T-helper 2 cell treated with Interferon-gamma antibody and Interleukin-4, amounts not matched to agents 5 μg/mL and 100 μg/mL, for 36 hours (primary cell): ENCODE data around the gene EIF4G3.
"Not testable (repeated sequence)": the region's sequence is repeated elsewhere in the genome, so short reads cannot be mapped to it uniquely, and the experiment has no call there.

ENCODE experiments used
- DNase-seq: peaks from one replicate; pipeline ENCODE4 v3.0.0; 2021; ENCODE audit warnings: low spot score
- H3K27ac Mint-ChIP-seq: one replicate; pipeline ENCODE4 v1.8.0; 2021; ENCODE audit warnings: mild to moderate bottlenecking, mixed read lengths
- H3K27me3 Mint-ChIP-seq: one replicate; pipeline ENCODE4 v1.8.0; 2021; ENCODE audit warnings: low read depth, mixed read lengths
- H3K36me3 Mint-ChIP-seq: one replicate; pipeline ENCODE4 v1.8.0; 2021; ENCODE audit warnings: low read depth, mixed read lengths
- H3K4me1 Mint-ChIP-seq: one replicate; pipeline ENCODE4 v1.8.0; 2021; ENCODE audit warnings: low read depth, mixed read lengths
- H3K4me3 Mint-ChIP-seq: one replicate; pipeline ENCODE4 v1.8.0; 2022; ENCODE audit warnings: mild to moderate bottlenecking, moderate library complexity, mixed read lengths
- H3K9me3 Mint-ChIP-seq: one replicate; pipeline ENCODE4 v1.8.0; 2021; ENCODE audit warnings: mixed read lengths

EIF4G3 gene, protein sequence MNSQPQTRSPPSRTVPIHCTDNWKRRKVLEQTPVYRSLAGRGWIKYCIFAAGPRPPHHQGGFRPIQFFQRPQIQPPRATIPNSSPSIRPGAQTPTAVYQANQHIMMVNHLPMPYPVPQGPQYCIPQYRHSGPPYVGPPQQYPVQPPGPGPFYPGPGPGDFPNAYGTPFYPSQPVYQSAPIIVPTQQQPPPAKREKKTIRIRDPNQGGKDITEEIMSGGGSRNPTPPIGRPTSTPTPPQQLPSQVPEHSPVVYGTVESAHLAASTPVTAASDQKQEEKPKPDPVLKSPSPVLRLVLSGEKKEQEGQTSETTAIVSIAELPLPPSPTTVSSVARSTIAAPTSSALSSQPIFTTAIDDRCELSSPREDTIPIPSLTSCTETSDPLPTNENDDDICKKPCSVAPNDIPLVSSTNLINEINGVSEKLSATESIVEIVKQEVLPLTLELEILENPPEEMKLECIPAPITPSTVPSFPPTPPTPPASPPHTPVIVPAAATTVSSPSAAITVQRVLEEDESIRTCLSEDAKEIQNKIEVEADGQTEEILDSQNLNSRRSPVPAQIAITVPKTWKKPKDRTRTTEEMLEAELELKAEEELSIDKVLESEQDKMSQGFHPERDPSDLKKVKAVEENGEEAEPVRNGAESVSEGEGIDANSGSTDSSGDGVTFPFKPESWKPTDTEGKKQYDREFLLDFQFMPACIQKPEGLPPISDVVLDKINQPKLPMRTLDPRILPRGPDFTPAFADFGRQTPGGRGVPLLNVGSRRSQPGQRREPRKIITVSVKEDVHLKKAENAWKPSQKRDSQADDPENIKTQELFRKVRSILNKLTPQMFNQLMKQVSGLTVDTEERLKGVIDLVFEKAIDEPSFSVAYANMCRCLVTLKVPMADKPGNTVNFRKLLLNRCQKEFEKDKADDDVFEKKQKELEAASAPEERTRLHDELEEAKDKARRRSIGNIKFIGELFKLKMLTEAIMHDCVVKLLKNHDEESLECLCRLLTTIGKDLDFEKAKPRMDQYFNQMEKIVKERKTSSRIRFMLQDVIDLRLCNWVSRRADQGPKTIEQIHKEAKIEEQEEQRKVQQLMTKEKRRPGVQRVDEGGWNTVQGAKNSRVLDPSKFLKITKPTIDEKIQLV (N-terminal part only)

DNA sequence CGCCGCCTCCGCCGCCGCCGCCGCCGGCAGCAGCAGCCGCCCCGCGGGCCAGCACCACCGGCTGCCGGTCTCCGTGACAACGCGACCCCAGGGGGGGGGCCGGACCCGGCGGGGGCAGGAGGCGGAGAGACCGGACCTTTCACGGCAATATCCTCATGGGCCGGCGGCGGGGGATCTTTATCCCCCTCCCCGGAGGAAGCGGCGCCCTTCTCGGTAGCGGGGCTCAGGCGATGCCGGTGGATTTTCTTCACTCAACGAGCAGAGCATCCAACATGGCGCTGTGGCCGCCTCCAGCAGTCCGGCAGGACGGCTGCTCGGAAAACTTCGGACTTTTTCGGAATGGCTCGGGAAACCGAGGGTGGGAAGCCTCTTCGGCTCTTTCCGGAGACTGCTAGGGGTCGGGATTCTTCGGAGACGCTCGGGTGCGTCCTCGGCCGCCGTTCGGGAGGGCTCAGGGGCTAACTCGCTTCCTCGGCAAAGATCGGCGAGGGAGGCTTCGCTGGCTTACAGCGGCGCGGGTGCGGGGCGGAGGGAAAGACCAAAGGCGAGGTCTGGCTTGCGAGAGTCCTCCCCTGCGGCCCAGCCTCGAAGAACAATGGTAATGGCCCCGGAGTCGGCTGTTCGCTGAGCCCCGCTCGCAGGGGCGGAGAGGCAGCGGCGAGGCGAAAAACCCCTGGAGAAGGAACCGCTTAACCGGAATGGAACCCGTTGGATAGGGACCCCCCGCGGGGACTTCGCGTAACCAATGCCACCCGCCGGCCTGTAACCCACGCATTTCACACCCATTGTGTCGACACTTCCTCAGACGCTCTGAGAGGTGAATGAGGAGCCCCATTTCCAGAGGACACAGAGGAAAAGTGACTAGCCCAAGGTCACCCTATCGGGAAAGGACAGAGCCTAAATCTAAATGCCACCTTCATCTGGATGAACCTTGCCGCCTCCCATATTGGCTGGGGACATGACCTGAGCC is at the start of gene EIF4G3:
EIF4G3 (minus strand) TSS at position 312 of the 970 bp plus-strand sequence. CDS start 174,155 bp downstream, outside the sequence.
- DNase-seq, result peak; percentile 97
- H3K36me3 Mint-ChIP-seq, result peaks cover 10% of the 10 kb centered on the region
- peak within 1 kb of the TSS; percentile 85 for H3K4me3 Mint-ChIP-seq
- peaks cover 3% of the 10 kb centered on the region for H3K27me3 Mint-ChIP-seq
- peak within 1 kb of the TSS; percentile 92 for H3K27ac Mint-ChIP-seq
- no peaks in the 10 kb centered on the region for H3K9me3 Mint-ChIP-seq
- H3K4me1 Mint-ChIP-seq, result peaks cover 28% of the 10 kb centered on the region

DNA sequence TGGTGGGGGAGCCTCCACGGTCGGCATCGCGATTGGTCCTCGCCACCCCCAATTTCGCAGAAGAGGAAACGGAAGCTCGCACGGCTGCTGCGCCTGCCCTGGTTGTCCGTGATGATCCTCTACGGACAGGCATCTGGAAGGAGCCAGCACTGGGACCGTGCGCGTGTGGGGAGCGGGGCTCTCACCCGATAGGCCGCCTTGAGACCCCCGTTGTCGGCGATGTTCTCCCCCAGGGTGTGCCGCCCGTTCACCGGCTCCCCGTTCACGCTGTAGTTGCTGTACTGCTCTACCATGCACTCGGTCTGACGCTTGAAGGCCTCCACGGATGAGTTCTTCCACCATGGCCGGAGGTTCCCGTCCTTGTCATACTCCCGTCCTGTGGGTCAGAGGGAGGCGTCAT is 48.4 kb upstream of the EIF4G3 start:
- Mint-ChIP-seq H3K36me3 (peaks cover 18% of the 10 kb centered on the region), H3K9me3 (no peaks in the 10 kb centered on the region), H3K27ac (no peak overlapping the region), H3K27me3 (no peaks in the 10 kb centered on the region), H3K4me1 (no peaks in the 10 kb centered on the region), H3K4me3 (no peak overlapping the region)
- DNase-seq, result no peak

DNA sequence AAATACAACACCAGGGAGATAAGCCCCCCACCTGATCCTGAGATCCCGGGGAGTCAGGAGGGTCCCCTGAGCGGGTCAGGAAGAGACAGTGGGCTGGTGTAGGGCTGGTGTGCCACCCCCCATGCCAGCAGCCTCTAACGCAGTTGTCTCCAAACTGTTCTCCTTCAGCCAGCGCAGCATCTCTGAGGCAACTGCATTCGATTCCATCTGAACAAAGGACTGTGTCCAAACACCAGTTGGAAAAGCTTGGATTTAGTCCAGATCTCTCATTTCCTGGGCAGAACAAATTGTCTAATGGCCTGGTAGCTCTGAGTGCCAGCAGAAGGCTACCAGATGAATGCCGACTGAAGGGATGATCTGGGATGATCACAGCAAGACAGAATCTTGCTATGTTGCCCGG is 44.1 kb upstream of the EIF4G3 start:
- Mint-ChIP-seq H3K27ac (no peak overlapping the region), H3K27me3 (no peaks in the 10 kb centered on the region), H3K9me3 (no peaks in the 10 kb centered on the region), H3K4me3 (no peak overlapping the region), H3K4me1 (peaks cover 2% of the 10 kb centered on the region), H3K36me3 (peaks cover 12% of the 10 kb centered on the region)
- DNase-seq, result no peak

DNA sequence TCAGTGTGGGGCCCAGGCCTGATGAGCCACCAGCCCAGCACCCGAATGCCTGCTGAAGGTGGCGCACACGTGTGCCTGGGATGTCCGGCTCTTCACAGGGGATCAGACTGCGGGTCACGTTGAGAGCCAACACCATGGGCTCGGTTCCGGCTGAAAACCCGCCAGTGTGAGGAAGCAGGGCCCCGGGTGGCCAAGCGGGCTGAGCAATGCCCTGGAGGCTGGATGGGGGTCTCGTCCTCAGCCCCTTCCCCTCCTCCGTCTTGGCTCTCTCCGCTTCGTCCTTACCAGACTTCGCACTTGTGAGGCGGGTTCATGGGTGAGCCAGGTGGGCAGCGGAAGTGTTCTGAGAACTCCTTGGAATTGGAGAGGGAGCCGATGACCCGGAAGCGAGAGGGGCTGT is 43.0 kb upstream of the EIF4G3 start:
- Mint-ChIP-seq H3K4me1 (peaks cover 2% of the 10 kb centered on the region), H3K27me3 (no peaks in the 10 kb centered on the region), H3K36me3 (peaks cover 9% of the 10 kb centered on the region), H3K4me3 (no peak overlapping the region), H3K27ac (no peak overlapping the region), H3K9me3 (no peaks in the 10 kb centered on the region)
- no peak for DNase-seq

DNA sequence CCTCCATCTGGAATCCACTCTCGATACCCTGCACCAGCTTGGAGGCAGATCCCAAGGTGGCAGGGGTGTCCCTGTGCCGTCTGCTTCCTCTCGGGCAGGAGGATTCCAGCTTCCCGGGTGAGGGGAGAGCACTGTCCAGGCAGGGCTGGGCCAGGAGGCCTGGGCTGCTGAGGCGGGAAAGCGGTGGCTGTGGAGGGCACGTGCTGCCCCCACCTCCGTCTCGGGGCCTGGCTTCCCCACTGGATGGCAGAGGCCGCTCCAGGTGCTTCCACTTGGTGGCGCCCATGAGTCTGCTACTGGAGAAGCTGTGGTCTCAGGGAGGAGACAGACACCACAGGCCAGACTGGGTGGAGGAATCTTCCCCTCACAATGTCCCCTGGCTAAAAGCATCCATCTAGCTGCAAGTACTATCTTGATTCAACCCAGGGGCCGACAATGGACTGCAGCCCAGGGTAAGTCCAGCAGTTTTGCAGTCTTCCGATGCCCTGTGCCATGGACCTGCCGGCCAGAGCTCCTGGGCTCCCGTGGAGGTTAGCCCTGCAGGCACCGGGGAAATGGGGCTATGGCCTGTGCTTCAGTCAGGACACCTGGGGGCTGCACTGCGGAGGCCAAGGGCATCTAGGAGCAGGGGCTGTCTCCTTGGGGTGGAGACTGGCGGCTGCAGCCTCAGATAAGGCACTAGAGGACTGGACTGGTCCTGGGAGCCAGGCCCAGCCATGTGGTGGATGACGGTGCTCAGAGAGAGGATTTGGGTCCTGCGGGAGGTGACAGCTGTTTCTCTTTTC is 41.3 kb upstream of the EIF4G3 start:
- no peak for DNase-seq
- peaks cover 2% of the 10 kb centered on the region for H3K4me1 Mint-ChIP-seq
- H3K27me3 Mint-ChIP-seq, result no peaks in the 10 kb centered on the region
- H3K36me3 Mint-ChIP-seq, result peaks cover 6% of the 10 kb centered on the region
- H3K9me3 Mint-ChIP-seq, result no peaks in the 10 kb centered on the region
- H3K27ac Mint-ChIP-seq, result no peak overlapping the region
- H3K4me3 Mint-ChIP-seq, result no peak overlapping the region

DNA sequence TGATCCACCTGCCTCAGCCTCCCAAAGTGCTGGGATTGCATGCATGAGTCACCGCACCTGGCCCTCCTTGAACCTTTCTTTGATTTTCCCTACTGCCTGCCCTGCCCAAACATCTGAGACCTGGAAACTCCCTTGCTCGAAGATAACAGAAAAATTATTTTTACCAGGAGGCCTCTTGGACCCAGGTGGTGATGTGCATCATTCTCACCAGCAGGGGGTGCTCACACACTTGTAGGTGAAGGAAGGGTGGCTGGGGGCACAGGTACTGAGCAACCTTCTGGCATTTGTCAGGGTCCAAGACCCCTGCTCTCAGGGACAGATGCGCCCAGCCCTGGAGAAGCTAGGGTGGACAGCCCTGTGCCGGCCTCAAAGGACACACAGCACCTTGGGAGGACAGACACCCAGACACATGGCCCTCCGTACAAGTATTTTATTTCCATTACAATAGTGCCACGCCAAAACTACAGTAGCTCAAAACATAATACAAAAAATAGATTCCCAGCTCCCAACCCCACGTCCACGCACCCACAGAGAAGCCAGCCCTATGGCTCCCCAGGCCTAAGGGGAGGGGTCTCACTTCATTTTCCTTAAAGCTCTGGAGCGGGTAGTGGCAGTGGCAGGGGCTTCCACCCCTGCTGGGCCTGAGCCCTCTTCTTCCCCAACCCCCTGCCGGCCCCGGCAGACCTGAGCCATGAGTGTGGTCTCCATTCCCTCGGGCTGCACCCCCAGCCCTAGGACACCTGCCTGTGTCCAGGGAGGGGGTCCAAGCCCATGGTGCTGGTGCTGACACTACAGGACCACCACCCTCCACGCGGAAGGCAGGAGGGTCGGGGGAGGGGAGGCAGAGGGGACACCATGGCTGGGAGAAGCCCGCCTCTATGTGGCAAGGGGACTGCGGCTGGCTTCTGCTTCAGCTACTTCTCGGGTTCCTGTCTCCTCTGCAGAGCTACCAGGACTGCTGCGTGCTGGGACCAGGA is 40.4 kb upstream of the EIF4G3 start:
- peak; percentile 41 for DNase-seq
- Mint-ChIP-seq H3K36me3 (peaks cover 6% of the 10 kb centered on the region), H3K27ac (no peak overlapping the region), H3K4me3 (no peak overlapping the region), H3K27me3 (peaks cover 2% of the 10 kb centered on the region), H3K4me1 (peaks cover 2% of the 10 kb centered on the region), H3K9me3 (no peaks in the 10 kb centered on the region)

DNA sequence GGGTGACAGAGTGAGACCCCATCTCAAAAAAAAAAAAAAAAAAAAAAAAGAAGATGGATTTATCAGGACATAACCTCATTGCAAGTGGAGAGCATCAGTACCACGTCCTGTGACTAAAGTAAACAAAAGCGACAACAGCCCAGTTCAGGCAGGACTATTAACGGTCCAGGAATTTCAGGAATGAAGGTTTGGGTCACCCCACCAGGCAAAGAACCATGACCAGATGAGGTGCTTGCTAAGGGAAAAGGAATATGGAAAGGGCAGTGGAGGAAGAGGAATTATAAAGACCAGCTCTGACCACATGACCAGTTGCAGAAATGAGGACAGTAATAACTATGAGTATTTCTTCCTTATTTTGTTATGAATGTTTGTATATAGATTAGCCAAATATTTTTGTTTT is 35.4 kb upstream of the EIF4G3 start:
- peaks cover 2% of the 10 kb centered on the region for H3K4me1 Mint-ChIP-seq
- peaks cover 9% of the 10 kb centered on the region for H3K27me3 Mint-ChIP-seq
- H3K36me3 Mint-ChIP-seq, result no peaks in the 10 kb centered on the region
- H3K4me3 Mint-ChIP-seq, result no peak overlapping the region
- DNase-seq, result no peak
- H3K9me3 Mint-ChIP-seq, result no peaks in the 10 kb centered on the region
- no peak overlapping the region for H3K27ac Mint-ChIP-seq

DNA sequence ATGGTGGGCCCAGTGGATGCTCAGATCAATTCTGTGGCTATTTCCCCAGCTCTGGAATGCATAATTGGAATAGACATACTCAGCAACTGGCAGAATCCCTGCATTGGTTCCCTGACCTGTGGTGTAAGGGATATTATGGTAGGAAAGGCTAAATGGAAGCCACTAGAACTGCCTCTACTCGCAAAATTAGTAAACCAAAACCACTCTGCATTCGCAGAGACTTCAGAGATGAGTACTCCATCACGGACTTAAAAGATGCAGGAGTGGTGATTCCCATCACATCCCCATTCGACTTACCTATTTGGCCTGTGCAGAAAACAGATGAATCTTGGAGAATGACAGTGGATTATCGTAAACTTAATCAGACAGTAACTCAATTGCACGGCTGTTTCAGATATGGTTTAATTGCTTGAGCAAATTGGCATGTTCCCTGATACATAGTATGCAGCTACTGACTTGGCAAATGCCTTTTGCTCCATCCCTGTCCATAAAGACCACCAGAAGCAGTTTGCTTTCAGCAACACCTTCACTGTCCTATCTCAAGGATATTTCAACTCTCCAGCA is 31.5 kb upstream of the EIF4G3 start:
- H3K27me3 Mint-ChIP-seq, H3K36me3 Mint-ChIP-seq, H3K9me3 Mint-ChIP-seq, H3K27ac Mint-ChIP-seq, H3K4me3 Mint-ChIP-seq, DNase-seq, H3K4me1 Mint-ChIP-seq: not testable (repeated sequence)

DNA sequence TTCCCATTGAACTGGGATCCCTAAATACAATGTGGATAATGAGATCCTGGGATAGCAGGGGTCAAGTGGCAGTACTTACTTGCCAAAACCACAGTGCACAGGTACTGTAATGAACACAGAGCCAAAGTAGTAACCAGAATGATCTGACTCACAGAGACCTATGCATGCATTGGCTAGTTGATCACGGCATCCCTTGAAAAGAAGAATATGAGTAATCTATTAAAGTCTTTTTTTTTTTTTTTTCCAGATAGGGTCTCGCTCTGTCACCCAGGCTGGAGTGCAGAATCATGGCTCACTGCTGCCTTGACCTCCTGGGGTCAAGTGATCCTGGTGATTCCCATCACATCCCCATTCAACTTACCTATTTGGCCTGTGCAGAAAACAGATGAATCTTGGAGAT is 29.4 kb upstream of the EIF4G3 start:
- no peaks in the 10 kb centered on the region for H3K9me3 Mint-ChIP-seq
- DNase-seq, result no peak
- H3K27me3 Mint-ChIP-seq, result peaks cover 3% of the 10 kb centered on the region
- no peaks in the 10 kb centered on the region for H3K36me3 Mint-ChIP-seq
- H3K4me1 Mint-ChIP-seq, result no peaks in the 10 kb centered on the region
- no peak overlapping the region for H3K27ac Mint-ChIP-seq
- no peak overlapping the region for H3K4me3 Mint-ChIP-seq

DNA sequence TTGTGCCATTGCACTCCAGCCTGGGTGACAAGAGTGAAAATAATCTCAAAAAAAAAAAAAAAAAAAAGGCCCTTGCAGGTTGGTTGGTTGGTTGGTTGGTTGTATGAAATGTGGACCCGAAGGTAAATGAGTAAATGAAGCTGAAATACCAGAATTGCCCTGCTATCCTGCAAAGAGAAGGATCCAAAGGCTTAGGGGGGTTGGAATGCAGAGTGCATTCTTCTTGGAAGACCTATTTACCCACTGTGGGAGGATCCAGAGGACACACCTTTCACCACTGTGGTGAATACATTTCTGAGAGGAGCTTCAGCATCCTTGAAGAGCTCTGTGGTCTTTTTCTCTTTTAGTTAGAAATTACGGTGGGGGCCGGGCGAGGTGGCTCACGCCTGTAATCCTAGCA is 28.7 kb upstream of the EIF4G3 start:
- Mint-ChIP-seq H3K4me1 (no peaks in the 10 kb centered on the region), H3K27me3 (peaks cover 2% of the 10 kb centered on the region), H3K36me3 (no peaks in the 10 kb centered on the region), H3K9me3 (no peaks in the 10 kb centered on the region), H3K4me3 (no peak overlapping the region), H3K27ac (no peak overlapping the region)
- no peak for DNase-seq

DNA sequence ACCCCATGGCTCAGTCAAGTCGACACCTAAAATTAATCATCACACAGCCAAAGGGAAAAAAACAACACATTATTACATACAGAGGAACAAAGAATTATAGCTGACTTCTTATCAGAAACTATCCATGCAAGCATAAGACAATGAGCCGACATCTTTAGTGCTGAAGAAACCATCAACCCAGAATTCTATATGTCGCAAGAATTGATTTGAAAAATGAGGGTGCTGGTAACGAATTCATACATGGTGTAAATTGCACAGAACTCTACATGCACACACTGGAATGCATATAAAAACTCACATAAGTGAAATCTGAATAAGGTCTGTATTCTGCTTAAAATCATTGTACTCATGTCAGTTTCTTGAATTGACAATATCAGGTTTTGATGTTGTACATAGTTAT is 25.0 kb upstream of the EIF4G3 start:
- DNase-seq, result no peak
- H3K9me3 Mint-ChIP-seq, result no peaks in the 10 kb centered on the region
- H3K4me1 Mint-ChIP-seq, result no peaks in the 10 kb centered on the region
- no peaks in the 10 kb centered on the region for H3K36me3 Mint-ChIP-seq
- H3K4me3 Mint-ChIP-seq, result no peak overlapping the region
- peaks cover 5% of the 10 kb centered on the region for H3K27me3 Mint-ChIP-seq
- no peak overlapping the region for H3K27ac Mint-ChIP-seq
